Prostate gland (tissue), 2 donors: ENCODE results near the gene FAM241A. TPM values are rescaled to one million over a fixed set of nuclear protein-coding genes. Genes with fewer than 3 reads are reported as not detected.

Experiments used
- DNase-seq: peaks from one replicate; pipeline ENCODE4 v3.0.0-alpha.2; 2019; ENCODE audit warnings: low spot score
- H3K27ac ChIP-seq, 2 donors: fragments of 200-600 bp; sonication (generic); 2 replicates each; pipeline ENCODE4 v1.5.1; 2017 to 2019
- H3K27me3 ChIP-seq: fragments of 200-600 bp; sonication (generic); replicated peaks from 2 replicates; pipeline ENCODE4 v1.5.1; 2019; ENCODE audit not compliant: insufficient read depth
- H3K36me3 ChIP-seq, 2 donors: fragments of 200-600 bp; sonication (generic); 1 replicate in 1 of 2; 2 replicates in 1 of 2; pipeline versions ENCODE4 v1.5.1 to v1.8.1; 2017 to 2019
- H3K4me1 ChIP-seq: fragments of 200-600 bp; sonication (generic); replicated peaks from 2 replicates; pipeline ENCODE4 v1.5.1; 2019
- H3K4me3 ChIP-seq, 2 donors: fragments of 200-600 bp; sonication (generic); 2 replicates each; pipeline ENCODE4 v1.5.1; 2017 to 2019
- H3K9me3 ChIP-seq: fragments of 200-600 bp; sonication (generic); 2 replicates; pipeline ENCODE4 v1.5.1; 2017
- CTCF ChIP-seq, 4 experiments: fragments of 200-600 bp in 2 of 4; fragments of 450-650 bp in 2 of 4; sonication (generic) in 2 of 4; IDR thresholded peaks; 1 replicate in 3 of 4; 2 replicates in 1 of 4; pipeline ENCODE4 v1.5.1; 2016 to 2019; ENCODE audit warnings: antibody characterized with exemption in 4 of 4, mild to moderate bottlenecking in 2 of 4, moderate library complexity in 2 of 4
- POLR2A ChIP-seq: fragments of 450-650 bp; IDR thresholded peaks from one replicate; pipeline ENCODE4 v1.6.1; 2016; ENCODE audit warnings: antibody characterized with exemption, mild to moderate bottlenecking
- POLR2AphosphoS5 ChIP-seq: sonication (generic); formaldehyde crosslinking; IDR thresholded peaks from one replicate; pipeline ENCODE4 v1.6.1; 2017; ENCODE audit warnings: antibody characterized with exemption
- WGBS: methylation state at CpG from one replicate; pipeline ENCODE4 v1.1.5; 2018; 5-methylcytosine and 5-hydroxymethylcytosine counted together
- intact Hi-C: fragments of 100-400 bp; cut with DNase I; formaldehyde crosslinking; loops from one replicate; pipeline ENCODE4 v1.14.2; 2022
- total RNA-seq, 2 donors: library from RNA; depleted of rRNA; stranded (reverse); fragments of >200 nt; gene quantifications; one replicate each; pipeline ENCODE4 v1.1.0, GENCODE V29; 2016

The FAM241A gene
- total RNA-seq, 2 donors from 2014 or later, result 3.6 to 3.7 TPM

GRCh38 chr4:112147697-112148096 lies 2.4 kb downstream of the FAM241A start:
- no peaks in the 10 kb centered on the region for H3K4me1 ChIP-seq
- intact Hi-C loops, result no loop called here
- WGBS, result 66% methylated on average over 5 of the region's 5 CpGs
- no peak overlapping the region for H3K27ac ChIP-seq
- H3K27me3 ChIP-seq, result no peaks in the 10 kb centered on the region
- H3K4me3 ChIP-seq, result no peak overlapping the region
- no peaks in the 10 kb centered on the region for H3K9me3 ChIP-seq
- no peak for DNase-seq
- no peaks in the 10 kb centered on the region for H3K36me3 ChIP-seq
- TF ChIP-seq POLR2AphosphoS5, result no peak
- no peak for TF ChIP-seq POLR2A
- no peak for TF ChIP-seq CTCF (IDR thresholded peaks at IDR 0.05)

GRCh38 chr4:112150920-112151319 lies 5.7 kb downstream of the FAM241A start:
- Histone ChIP-seq H3K4me3 (no peak overlapping the region), H3K27me3 (no peaks in the 10 kb centered on the region), H3K27ac (no peak overlapping the region), H3K9me3 (no peaks in the 10 kb centered on the region), H3K36me3 (no peaks in the 10 kb centered on the region), H3K4me1 (no peaks in the 10 kb centered on the region)
- 83% methylated on average over 5 of the region's 5 CpGs for WGBS
- DNase-seq, result no peak
- intact Hi-C loops, result no loop called here
- TF ChIP-seq POLR2AphosphoS5, result no peak

DNA sequence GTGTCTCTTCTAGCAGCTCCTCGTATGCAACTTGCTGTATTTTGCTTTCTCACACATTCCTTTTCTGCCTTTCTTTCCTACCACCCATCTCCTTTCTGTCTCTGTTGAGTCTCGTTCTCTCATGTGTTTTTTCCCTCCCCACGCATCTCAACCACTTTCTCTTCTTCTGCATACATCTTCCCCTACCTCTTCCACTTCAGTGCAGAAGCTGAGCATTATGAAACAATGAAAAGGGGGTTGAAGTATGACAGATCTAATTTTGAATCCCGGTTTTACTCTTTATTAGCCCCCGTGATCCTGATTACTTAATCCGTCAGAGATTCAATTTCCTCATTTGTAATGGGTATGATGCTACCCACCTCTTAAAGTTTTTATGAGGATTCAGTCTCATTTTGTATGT lies 7.3 kb downstream of the FAM241A start:
- Histone ChIP-seq H3K9me3 (no peaks in the 10 kb centered on the region), H3K4me3 (no peak overlapping the region), H3K27ac (no peak overlapping the region), H3K27me3 (no peaks in the 10 kb centered on the region), H3K4me1 (no peaks in the 10 kb centered on the region), H3K36me3 (no peaks in the 10 kb centered on the region)
- DNase-seq, result no peak
- 60% methylated on average over 6 of the region's 6 CpGs for WGBS
- intact Hi-C loops, result no loop called here
- TF ChIP-seq POLR2AphosphoS5 (no peak), POLR2A (no peak), CTCF (IDR thresholded peaks at IDR 0.05) (no peak)

DNA sequence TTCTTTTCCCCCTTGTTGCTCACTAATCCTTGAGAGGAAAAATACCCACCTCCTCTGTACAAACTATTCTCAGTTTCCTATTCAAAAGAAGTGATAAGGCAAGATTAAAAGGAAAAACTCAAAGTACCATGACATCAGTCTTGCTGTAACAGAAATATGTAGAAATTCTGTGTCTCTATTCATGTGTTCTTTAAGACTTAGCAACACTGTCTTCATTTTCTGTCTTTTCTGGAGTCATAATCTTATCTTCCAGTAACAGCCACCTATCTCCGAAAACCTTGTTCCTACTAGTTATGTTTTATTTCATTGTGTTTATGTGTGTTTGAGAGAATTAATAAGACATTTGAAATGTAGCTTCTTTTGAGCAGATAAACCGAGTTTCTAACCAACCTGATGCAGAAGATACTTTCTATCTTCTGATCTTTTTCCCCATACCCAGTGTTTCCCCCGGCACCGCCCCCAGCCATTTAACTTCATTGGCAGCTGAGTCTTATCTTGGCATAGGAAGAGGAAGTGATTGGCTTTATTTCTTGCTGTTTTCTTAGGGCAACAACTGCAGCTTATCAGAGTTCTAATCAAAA lies 8.0 kb downstream of the FAM241A start:
- intact Hi-C loops, result no loop called here
- Histone ChIP-seq H3K4me1 (no peaks in the 10 kb centered on the region), H3K27ac (no peak overlapping the region), H3K36me3 (no peaks in the 10 kb centered on the region), H3K9me3 (no peaks in the 10 kb centered on the region), H3K4me3 (no peak overlapping the region), H3K27me3 (no peaks in the 10 kb centered on the region)
- WGBS, result 66% methylated on average over 4 of the region's 4 CpGs
- DNase-seq, result no peak
- TF ChIP-seq CTCF (IDR thresholded peaks at IDR 0.05) (no peak), POLR2A (no peak), POLR2AphosphoS5 (no peak)

DNA sequence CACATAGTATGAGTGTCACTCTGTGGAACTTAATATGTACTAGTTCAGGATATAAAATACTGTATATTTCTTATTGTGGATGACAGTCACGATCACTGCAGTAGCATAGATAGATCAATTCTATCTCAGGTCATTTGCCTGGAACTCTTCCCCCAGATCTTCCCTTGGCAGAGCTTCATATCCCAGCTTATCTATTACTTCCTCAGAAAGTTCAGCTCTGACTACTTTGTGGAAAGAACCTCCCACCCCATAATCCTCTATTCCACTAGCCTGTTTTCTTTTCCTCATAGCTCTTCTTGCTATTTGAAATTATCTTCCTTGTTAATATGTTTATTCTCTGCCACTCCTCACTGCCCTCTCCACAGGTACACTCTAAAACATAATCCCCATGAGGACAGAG lies 10.9 kb downstream of the FAM241A start:
- Histone ChIP-seq H3K27ac (no peak overlapping the region), H3K4me3 (no peak overlapping the region), H3K9me3 (no peaks in the 10 kb centered on the region), H3K27me3 (no peaks in the 10 kb centered on the region), H3K4me1 (no peaks in the 10 kb centered on the region), H3K36me3 (no peaks in the 10 kb centered on the region)
- TF ChIP-seq POLR2AphosphoS5 (no peak), POLR2A (no peak), CTCF (IDR thresholded peaks at IDR 0.05) (no peak)
- intact Hi-C loops, result no loop called here
- 87% methylated on average over 1 of the region's 1 CpG for WGBS
- no peak for DNase-seq
